Smooth muscle cell (in vitro differentiated cells): ENCODE data around the gene SIDT1. TPM values are rescaled to one million over a fixed set of nuclear protein-coding genes. Genes with fewer than 3 reads are reported as not detected.

Experiments
- DNase-seq: peaks from one replicate; lab custom pipeline; 2025; ENCODE audit not compliant: unreplicated experiment; lab: John Stamatoyannopoulos, UW
- H2AFZ ChIP-seq: fragments of 200-600 bp; sonication (generic); 2 replicates; pipeline ENCODE4 v1.6.0; 2016; ENCODE audit warnings: antibody characterized with exemption, low read depth, mild to moderate bottlenecking
- H3F3A ChIP-seq: fragments of 200-600 bp; sonication (generic); 2 replicates; pipeline ENCODE4 v1.6.0; 2017; ENCODE audit warnings: antibody characterized with exemption, low read depth
- H3K27ac ChIP-seq: fragments of 200-600 bp; sonication (generic); 2 replicates; pipeline ENCODE4 v1.5.1; 2016; ENCODE audit warnings: low read depth, mild to moderate bottlenecking
- H3K27me3 ChIP-seq: fragments of 200-600 bp; sonication (generic); 2 replicates; pipeline ENCODE4 v1.6.1; 2016; ENCODE audit warnings: low read depth, mild to moderate bottlenecking
- H3K36me3 ChIP-seq: fragments of 200-600 bp; sonication (generic); 2 replicates; pipeline ENCODE4 v1.5.1; 2016; ENCODE audit warnings: low read depth
- H3K4me1 ChIP-seq: fragments of 200-600 bp; sonication (generic); 2 replicates; pipeline ENCODE4 v1.5.1; 2016; ENCODE audit warnings: low read depth
- H3K4me2 ChIP-seq: fragments of 200-600 bp; sonication (generic); 2 replicates; pipeline ENCODE4 v1.6.0; 2016; ENCODE audit warnings: mild to moderate bottlenecking
- H3K4me3 ChIP-seq: fragments of 200-600 bp; sonication (generic); 2 replicates; pipeline ENCODE4 v1.5.1; 2016; ENCODE audit warnings: mild to moderate bottlenecking
- H3K79me2 ChIP-seq: fragments of 200-600 bp; sonication (generic); 2 replicates; pipeline ENCODE4 v1.6.0; 2016; ENCODE audit warnings: low read depth, mild to moderate bottlenecking
- H3K9ac ChIP-seq: fragments of 200-600 bp; sonication (generic); 2 replicates; pipeline ENCODE4 v1.6.0; 2016; ENCODE audit warnings: low read depth
- H3K9me3 ChIP-seq: fragments of 200-600 bp; sonication (generic); replicated peaks from 2 replicates; pipeline ENCODE4 v1.5.1; 2016; ENCODE audit warnings: low read depth
- H4K20me1 ChIP-seq: fragments of 200-600 bp; sonication (generic); 2 replicates; pipeline ENCODE4 v1.6.0; 2016; ENCODE audit warnings: low read depth
- WGBS: methylation state at CpG from one replicate; pipeline ENCODE4 v1.1.7; 2016; ENCODE audit warnings: low lambda C conversion rate; 5-methylcytosine and 5-hydroxymethylcytosine counted together
- polyA plus RNA-seq: library from polyadenylated mRNA; unstranded; fragments of >200 nt; fragmentation: Nextera tagmentation; extraction: Ambion mirVana; gene quantifications from 2 replicates; pipeline ENCODE4 v1.2.1, GENCODE V29; 2016
- total RNA-seq: library from RNA; depleted of rRNA; stranded (reverse); fragments of >200 nt; gene quantifications from 2 replicates; pipeline ENCODE4 v1.2.3, GENCODE V29; 2014
- TF ChIP-seq, protein P1 (sequence below): fragments of 200-600 bp; sonication (generic); IDR thresholded peaks from 2 replicates; pipeline ENCODE4 v1.5.1; 2017; ENCODE audit warnings: borderline replicate concordance, mild to moderate bottlenecking, antibody characterized with exemption; ENCODE audit not compliant: insufficient read depth, poor library complexity, severe bottlenecking

SIDT1 gene
- total and polyA plus RNA-seq, 2 experiments from 2014 or later = not detected

DNA sequence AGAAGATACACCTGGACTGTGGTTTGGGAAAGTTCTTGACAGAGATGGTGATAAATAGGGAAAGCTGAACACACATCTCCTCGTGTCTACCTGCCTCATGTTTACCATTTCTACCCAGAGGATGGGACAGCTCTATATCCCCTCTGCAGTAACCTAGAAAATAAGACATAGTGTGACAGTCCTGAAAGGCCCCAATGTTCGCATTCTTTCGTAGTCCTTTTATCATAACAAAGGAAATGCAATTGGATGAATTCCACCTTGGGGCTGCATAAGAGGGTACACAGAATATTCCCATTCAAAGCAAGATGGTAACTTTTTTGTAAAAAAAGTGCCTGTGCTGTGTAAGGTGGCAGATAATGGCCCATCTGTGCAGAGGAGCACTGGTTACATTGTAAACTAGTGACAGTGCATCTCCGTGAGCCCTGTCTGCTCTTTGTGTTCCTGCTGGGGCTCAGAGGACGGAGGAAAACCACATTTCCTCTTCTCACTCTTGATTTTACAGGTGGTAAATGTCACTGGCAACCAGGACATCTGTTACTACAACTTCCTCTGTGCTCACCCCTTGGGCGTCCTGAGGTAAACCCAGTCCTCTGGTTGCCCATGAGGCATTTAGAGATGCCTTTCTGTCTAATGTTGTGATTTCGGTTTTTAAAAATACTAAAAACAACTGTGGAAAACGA lies 74.3 kb downstream of the SIDT1 start:
- Histone ChIP-seq H2AFZ (no peak overlapping the region), H3K4me2 (no peak overlapping the region)
- whole genome bisulfite sequencing = 56% methylated on average over 8 of the region's 8 CpGs

DNA sequence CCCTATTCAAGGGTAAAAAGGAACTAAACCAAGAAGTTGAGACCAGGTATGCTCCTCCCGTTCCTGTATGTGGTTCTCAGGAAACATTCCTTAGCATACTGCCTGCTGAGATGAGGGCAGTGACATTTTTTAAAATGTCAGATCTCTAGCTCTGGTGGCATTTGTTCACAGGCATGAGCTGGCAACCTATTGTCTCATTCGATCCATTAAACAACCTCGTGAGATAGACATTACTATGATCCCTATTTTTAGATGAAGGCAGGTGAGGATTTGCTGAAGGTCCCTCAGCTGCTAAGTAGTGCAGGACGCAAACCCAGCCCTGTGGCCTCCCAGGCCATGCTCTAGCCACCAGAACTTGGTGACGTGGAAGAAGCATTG lies 74.9 kb downstream of the SIDT1 start:
- Histone ChIP-seq H3K9me3 (no peaks in the 10 kb centered on the region), H4K20me1 (no peaks in the 10 kb centered on the region), H3K9ac (no peak overlapping the region), H3F3A (no peaks in the 10 kb centered on the region), H3K4me2 (no peak overlapping the region), H2AFZ (no peak overlapping the region), H3K27ac (no peak overlapping the region), H3K4me3 (no peak overlapping the region), H3K36me3 (no peaks in the 10 kb centered on the region), H3K27me3 (no peaks in the 10 kb centered on the region), H3K4me1 (no peaks in the 10 kb centered on the region), H3K79me2 (no peaks in the 10 kb centered on the region)
- 79% methylated on average over 5 of the region's 5 CpGs for WGBS
- no peak for DNase-seq
- TF ChIP-seq, protein P1, sequence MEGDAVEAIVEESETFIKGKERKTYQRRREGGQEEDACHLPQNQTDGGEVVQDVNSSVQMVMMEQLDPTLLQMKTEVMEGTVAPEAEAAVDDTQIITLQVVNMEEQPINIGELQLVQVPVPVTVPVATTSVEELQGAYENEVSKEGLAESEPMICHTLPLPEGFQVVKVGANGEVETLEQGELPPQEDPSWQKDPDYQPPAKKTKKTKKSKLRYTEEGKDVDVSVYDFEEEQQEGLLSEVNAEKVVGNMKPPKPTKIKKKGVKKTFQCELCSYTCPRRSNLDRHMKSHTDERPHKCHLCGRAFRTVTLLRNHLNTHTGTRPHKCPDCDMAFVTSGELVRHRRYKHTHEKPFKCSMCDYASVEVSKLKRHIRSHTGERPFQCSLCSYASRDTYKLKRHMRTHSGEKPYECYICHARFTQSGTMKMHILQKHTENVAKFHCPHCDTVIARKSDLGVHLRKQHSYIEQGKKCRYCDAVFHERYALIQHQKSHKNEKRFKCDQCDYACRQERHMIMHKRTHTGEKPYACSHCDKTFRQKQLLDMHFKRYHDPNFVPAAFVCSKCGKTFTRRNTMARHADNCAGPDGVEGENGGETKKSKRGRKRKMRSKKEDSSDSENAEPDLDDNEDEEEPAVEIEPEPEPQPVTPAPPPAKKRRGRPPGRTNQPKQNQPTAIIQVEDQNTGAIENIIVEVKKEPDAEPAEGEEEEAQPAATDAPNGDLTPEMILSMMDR = no peak

More for the DNA sequence above, 74.3 kb downstream of the SIDT1 start:
- H4K20me1 ChIP-seq = no peaks in the 10 kb centered on the region
- H3K79me2 ChIP-seq = no peaks in the 10 kb centered on the region
- no peaks in the 10 kb centered on the region for H3F3A ChIP-seq
- no peak overlapping the region for H3K4me3 ChIP-seq
- H3K4me1 ChIP-seq = no peaks in the 10 kb centered on the region
- TF ChIP-seq, protein P1 = no peak
- no peaks in the 10 kb centered on the region for H3K36me3 ChIP-seq
- no peaks in the 10 kb centered on the region for H3K27me3 ChIP-seq
- H3K27ac ChIP-seq = no peak overlapping the region
- no peaks in the 10 kb centered on the region for H3K9me3 ChIP-seq
- H3K9ac ChIP-seq = no peak overlapping the region
- DNase-seq = no peak

DNA sequence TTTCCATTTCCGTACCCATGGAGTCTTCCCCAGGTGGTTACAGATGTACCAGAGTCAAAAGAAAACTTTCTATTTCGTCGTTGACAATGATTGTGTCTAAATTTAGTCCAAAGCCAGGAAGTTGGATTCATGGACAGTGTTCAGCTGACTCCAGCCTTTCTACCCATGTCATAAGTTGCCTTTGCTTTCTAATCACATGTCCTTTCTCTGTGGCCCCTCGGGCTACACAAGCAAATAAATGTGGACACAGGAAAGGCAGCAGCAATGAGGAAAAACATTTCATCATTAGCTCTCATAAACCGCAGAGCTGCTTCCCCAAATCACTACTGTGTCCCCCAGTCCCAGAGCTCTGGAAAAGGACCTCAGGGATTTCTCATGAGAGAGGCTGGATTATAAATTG lies 82.0 kb downstream of the SIDT1 start:
- Histone ChIP-seq H3K9me3 (no peaks in the 10 kb centered on the region), H2AFZ (no peak overlapping the region), H3K36me3 (no peaks in the 10 kb centered on the region), H3K79me2 (no peaks in the 10 kb centered on the region), H3K27ac (no peak overlapping the region), H3K4me3 (no peak overlapping the region), H3K9ac (no peak overlapping the region), H3K27me3 (no peaks in the 10 kb centered on the region), H3F3A (no peaks in the 10 kb centered on the region), H3K4me2 (no peak overlapping the region), H4K20me1 (no peaks in the 10 kb centered on the region), H3K4me1 (no peaks in the 10 kb centered on the region)
- WGBS = 84% methylated on average over 5 of the region's 5 CpGs
- TF ChIP-seq, protein P1 = no peak
- no peak for DNase-seq

DNA sequence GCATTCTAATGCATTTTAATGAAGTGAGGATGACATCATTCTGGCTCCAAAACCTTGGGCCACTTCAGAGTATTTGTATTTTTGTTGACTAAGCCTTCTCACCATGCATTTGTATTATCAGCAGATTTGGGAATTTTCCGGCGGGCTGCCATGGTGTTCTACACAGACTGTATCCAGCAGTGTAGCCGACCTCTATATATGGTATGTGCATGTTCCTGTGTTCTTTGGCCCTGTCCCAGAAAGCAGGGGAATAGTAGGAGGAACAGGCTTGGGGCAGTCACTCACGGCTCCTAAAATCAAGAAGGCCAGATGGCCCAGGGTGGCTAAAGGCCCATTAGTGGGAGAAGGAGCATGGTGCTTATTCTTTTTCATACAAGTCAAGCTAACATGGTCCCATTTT lies 83.6 kb downstream of the SIDT1 start:
- Histone ChIP-seq H3K36me3 (no peaks in the 10 kb centered on the region), H3F3A (no peaks in the 10 kb centered on the region), H3K27ac (no peak overlapping the region), H3K9me3 (no peaks in the 10 kb centered on the region), H3K4me3 (no peak overlapping the region), H4K20me1 (no peaks in the 10 kb centered on the region), H3K9ac (no peak overlapping the region), H3K4me2 (no peak overlapping the region), H2AFZ (no peak overlapping the region), H3K79me2 (no peaks in the 10 kb centered on the region), H3K4me1 (no peaks in the 10 kb centered on the region), H3K27me3 (peaks cover 5% of the 10 kb centered on the region)
- WGBS = 87% methylated on average over 4 of the region's 4 CpGs
- DNase-seq = no peak
- TF ChIP-seq, protein P1 = no peak
